Measurements from ENCODE around the gene COPS2. TPM values are rescaled to one million over a fixed set of nuclear protein-coding genes. Genes with fewer than 3 reads are reported as not detected.

The COPS2 gene
- total and polyA plus RNA-seq, 2 donors (not counting 1 experiment from before 2014, with no cell fraction given): 92.2 to 98.1 TPM

DNA sequence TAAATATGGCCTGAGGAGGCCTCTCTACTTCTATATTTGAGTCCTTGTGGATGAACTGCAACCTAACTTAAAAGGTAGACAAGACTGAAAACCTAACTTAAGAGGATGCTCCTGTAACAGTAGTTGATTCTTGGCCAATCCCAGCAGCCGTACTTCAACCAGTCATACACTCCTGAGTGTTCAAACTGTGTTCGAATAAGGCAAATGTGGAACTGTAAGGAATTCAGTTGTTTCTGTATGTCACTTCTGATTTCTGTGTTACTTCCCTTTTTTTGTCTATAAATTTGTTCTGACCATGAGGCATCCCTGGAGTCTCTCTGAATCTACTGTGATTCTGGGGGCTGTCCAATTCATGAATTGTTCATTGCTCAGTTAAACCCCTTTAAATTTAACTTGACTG, 35.2 kb upstream of the COPS2 start:
- Histone ChIP-seq H3K4me3 (replicated peaks in 1 of 4; ENCODE audit: control extremely low read depth in 1 of 4, insufficient read depth in 1 of 4, low read depth in 3 of 4, low read length in 4 of 4) (no peak overlapping the region), H2AFZ (ENCODE audit: low read length) (no peak overlapping the region), H3K9me3 (ENCODE audit: control insufficient read depth, insufficient read depth, low read depth, low read length) (no peaks in the 10 kb centered on the region), H3K27me3 (ENCODE audit: control insufficient read depth, insufficient read depth, low read length) (no peaks in the 10 kb centered on the region), H3K4me2 (ENCODE audit: extremely low read depth, insufficient read depth, low read length) (no peak overlapping the region), H3K79me2 (ENCODE audit: control insufficient read depth, insufficient read depth, low read length) (peaks cover 18% of the 10 kb centered on the region), H4K20me1 (ENCODE audit: control insufficient read depth, extremely low read depth, insufficient read depth, low read length) (no peaks in the 10 kb centered on the region), H3K9ac (ENCODE audit: insufficient read depth, low read length) (no peak overlapping the region), H3K4me1 (ENCODE audit: control insufficient read depth, extremely low read depth, insufficient read depth, low read length) (peaks cover 3% of the 10 kb centered on the region), H3K27ac (ENCODE audit: insufficient read depth, low read length) (no peak overlapping the region), H3K36me3 (ENCODE audit: control insufficient read depth, insufficient read depth, low read length) (no peaks in the 10 kb centered on the region)
- DNase-seq (ENCODE audit: low read depth in 2 of 2): no peak
- TF ChIP-seq, protein P1, sequence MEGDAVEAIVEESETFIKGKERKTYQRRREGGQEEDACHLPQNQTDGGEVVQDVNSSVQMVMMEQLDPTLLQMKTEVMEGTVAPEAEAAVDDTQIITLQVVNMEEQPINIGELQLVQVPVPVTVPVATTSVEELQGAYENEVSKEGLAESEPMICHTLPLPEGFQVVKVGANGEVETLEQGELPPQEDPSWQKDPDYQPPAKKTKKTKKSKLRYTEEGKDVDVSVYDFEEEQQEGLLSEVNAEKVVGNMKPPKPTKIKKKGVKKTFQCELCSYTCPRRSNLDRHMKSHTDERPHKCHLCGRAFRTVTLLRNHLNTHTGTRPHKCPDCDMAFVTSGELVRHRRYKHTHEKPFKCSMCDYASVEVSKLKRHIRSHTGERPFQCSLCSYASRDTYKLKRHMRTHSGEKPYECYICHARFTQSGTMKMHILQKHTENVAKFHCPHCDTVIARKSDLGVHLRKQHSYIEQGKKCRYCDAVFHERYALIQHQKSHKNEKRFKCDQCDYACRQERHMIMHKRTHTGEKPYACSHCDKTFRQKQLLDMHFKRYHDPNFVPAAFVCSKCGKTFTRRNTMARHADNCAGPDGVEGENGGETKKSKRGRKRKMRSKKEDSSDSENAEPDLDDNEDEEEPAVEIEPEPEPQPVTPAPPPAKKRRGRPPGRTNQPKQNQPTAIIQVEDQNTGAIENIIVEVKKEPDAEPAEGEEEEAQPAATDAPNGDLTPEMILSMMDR (conservative IDR thresholded peaks at IDR 0.05 in 1 of 2, IDR thresholded peaks at IDR 0.05 in 1 of 2; ENCODE audit: low read depth in 1 of 2, low read length in 2 of 2): no peak
- no peak for TF ChIP-seq EZH2 (IDR thresholded peaks at IDR 0.05; ENCODE audit: low read length, missing control alignments)

DNA sequence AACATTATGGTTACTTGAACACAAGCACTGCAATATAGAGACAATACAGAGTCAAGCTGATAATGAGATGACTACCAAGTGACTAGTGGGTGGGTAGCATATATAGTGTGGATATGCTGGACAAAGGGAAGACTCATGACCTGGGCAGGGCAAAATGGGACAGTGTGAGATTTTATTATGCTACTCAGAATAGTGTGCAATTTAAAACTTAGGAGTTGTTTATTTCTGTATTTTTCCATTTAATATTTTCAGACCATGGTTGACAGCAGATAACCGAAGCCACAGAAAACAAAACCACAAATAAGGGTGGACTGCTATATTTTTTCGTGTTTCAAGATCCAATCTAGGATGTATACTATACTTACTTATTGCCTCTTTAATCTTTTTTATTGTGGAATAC, 34.2 kb upstream of the COPS2 start:
- no peak overlapping the region for H3K27ac ChIP-seq (ENCODE audit: insufficient read depth, low read length)
- no peaks in the 10 kb centered on the region for H3K27me3 ChIP-seq (ENCODE audit: control insufficient read depth, insufficient read depth, low read length)
- no peak overlapping the region for H3K4me2 ChIP-seq (ENCODE audit: extremely low read depth, insufficient read depth, low read length)
- H3K9ac ChIP-seq (ENCODE audit: insufficient read depth, low read length): no peak overlapping the region
- H3K9me3 ChIP-seq (ENCODE audit: control insufficient read depth, insufficient read depth, low read depth, low read length): no peaks in the 10 kb centered on the region
- no peak overlapping the region for H2AFZ ChIP-seq (ENCODE audit: low read length)
- peaks cover 18% of the 10 kb centered on the region for H3K79me2 ChIP-seq (ENCODE audit: control insufficient read depth, insufficient read depth, low read length)
- H3K4me3 ChIP-seq (replicated peaks in 1 of 4; ENCODE audit: control extremely low read depth in 1 of 4, insufficient read depth in 1 of 4, low read depth in 3 of 4, low read length in 4 of 4): no peak overlapping the region
- H4K20me1 ChIP-seq (ENCODE audit: control insufficient read depth, extremely low read depth, insufficient read depth, low read length): no peaks in the 10 kb centered on the region
- no peaks in the 10 kb centered on the region for H3K36me3 ChIP-seq (ENCODE audit: control insufficient read depth, insufficient read depth, low read length)
- no peak for DNase-seq (ENCODE audit: low read depth in 2 of 2)
- peaks cover 3% of the 10 kb centered on the region for H3K4me1 ChIP-seq (ENCODE audit: control insufficient read depth, extremely low read depth, insufficient read depth, low read length)
- TF ChIP-seq, protein P1 (conservative IDR thresholded peaks at IDR 0.05 in 1 of 2, IDR thresholded peaks at IDR 0.05 in 1 of 2; ENCODE audit: low read depth in 1 of 2, low read length in 2 of 2): no peak
- TF ChIP-seq EZH2 (IDR thresholded peaks at IDR 0.05; ENCODE audit: low read length, missing control alignments): no peak

DNA sequence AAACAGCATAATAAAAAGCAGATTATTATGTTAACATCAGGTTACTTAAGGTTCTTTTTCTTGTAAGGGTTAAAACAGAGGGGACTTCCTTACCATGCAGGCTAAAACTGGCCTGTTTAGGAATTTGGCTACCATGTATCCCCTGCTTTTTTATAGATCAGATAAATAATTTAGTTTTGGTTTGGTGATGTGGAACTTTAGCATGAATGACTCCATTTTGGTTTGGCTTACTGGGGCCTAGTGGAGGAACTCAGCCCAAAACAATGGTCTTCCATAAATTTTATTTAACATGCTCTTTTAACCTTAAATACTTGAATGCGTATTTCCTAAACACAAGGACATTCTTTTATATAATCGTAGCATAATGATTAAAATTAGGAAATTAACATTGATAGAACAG, 33.5 kb upstream of the COPS2 start:
- H3K27ac ChIP-seq (ENCODE audit: insufficient read depth, low read length): no peak overlapping the region
- DNase-seq (ENCODE audit: low read depth in 2 of 2): no peak
- no peak overlapping the region for H3K4me3 ChIP-seq (replicated peaks in 1 of 4; ENCODE audit: control extremely low read depth in 1 of 4, insufficient read depth in 1 of 4, low read depth in 3 of 4, low read length in 4 of 4)
- no peak overlapping the region for H3K9ac ChIP-seq (ENCODE audit: insufficient read depth, low read length)
- H3K4me1 ChIP-seq (ENCODE audit: control insufficient read depth, extremely low read depth, insufficient read depth, low read length): peaks cover 3% of the 10 kb centered on the region
- peaks cover 18% of the 10 kb centered on the region for H3K79me2 ChIP-seq (ENCODE audit: control insufficient read depth, insufficient read depth, low read length)
- no peak overlapping the region for H2AFZ ChIP-seq (ENCODE audit: low read length)
- H3K4me2 ChIP-seq (ENCODE audit: extremely low read depth, insufficient read depth, low read length): no peak overlapping the region
- no peaks in the 10 kb centered on the region for H3K9me3 ChIP-seq (ENCODE audit: control insufficient read depth, insufficient read depth, low read depth, low read length)
- no peaks in the 10 kb centered on the region for H3K27me3 ChIP-seq (ENCODE audit: control insufficient read depth, insufficient read depth, low read length)
- no peaks in the 10 kb centered on the region for H4K20me1 ChIP-seq (ENCODE audit: control insufficient read depth, extremely low read depth, insufficient read depth, low read length)
- TF ChIP-seq, protein P1 (conservative IDR thresholded peaks at IDR 0.05 in 1 of 2, IDR thresholded peaks at IDR 0.05 in 1 of 2; ENCODE audit: low read depth in 1 of 2, low read length in 2 of 2): no peak
- TF ChIP-seq EZH2 (IDR thresholded peaks at IDR 0.05; ENCODE audit: low read length, missing control alignments): no peak
- H3K36me3 ChIP-seq (ENCODE audit: control insufficient read depth, insufficient read depth, low read length): no peaks in the 10 kb centered on the region
